HL-60 (cell line): ENCODE data around the gene MGME1.

Experiments used
- DNase-seq, 2 experiments: peaks; one replicate each; pipeline ENCODE4 v3.0.0-alpha.2; 2010 to 2020; ENCODE audit warnings: low read depth in 1 of 2, low spot score in 1 of 2
- H3K27ac ChIP-seq: fragments of 250-450 bp; sonication (Bioruptor Pico); replicated peaks from 2 replicates; pipeline ENCODE4 v1.5.1; 2020; ENCODE audit warnings: mild to moderate bottlenecking, moderate library complexity
- H3K27me3 ChIP-seq: fragments of 250-450 bp; sonication (Bioruptor Pico); 2 replicates; pipeline ENCODE4 v1.5.1; 2021; ENCODE audit warnings: mild to moderate bottlenecking, moderate library complexity; ENCODE audit not compliant: insufficient read depth, poor library complexity, severe bottlenecking
- H3K4me3 ChIP-seq: replicated peaks from 2 replicates; pipeline ENCODE4 v1.5.1; 2011; ENCODE audit warnings: mild to moderate bottlenecking, control low read depth, low read length; ENCODE audit not compliant: insufficient read depth
- CTCF ChIP-seq: IDR thresholded peaks from one replicate; pipeline ENCODE4 v1.5.1; 2011; ENCODE audit warnings: low read length, control low read depth, inconsistent platforms; ENCODE audit not compliant: insufficient read depth
- GABPA ChIP-seq: IDR thresholded peaks from 2 replicates; pipeline ENCODE4 v1.6.1; 2012; ENCODE audit warnings: low read depth
- POLR2AphosphoS5 ChIP-seq: IDR thresholded peaks from 2 replicates; pipeline ENCODE4 v1.6.1; 2012; ENCODE audit warnings: low read depth
- SPI1 ChIP-seq: IDR thresholded peaks from 2 replicates; pipeline ENCODE4 v1.6.1; 2012; ENCODE audit warnings: low read depth, mild to moderate bottlenecking, borderline replicate concordance
- TF ChIP-seq, protein P1 (sequence below): IDR thresholded peaks from 2 replicates; pipeline ENCODE4 v1.6.1; 2012; ENCODE audit warnings: low read depth; ENCODE audit not compliant: insufficient replicate concordance

The MGME1 gene

GRCh38 chr20:17938871-17939619, 29.8 kb upstream of the MGME1 start:
- peak in 1 of 2 experiments; percentile 51 for DNase-seq
- no peaks in the 10 kb centered on the region for H3K27me3 ChIP-seq
- no peak overlapping the region for H3K4me3 ChIP-seq
- no peak for TF ChIP-seq GABPA
- peak; percentile 72 for TF ChIP-seq CTCF
- 0 out of 2 replicates have a peak, but pooled peaks have one; percentile 7 for TF ChIP-seq POLR2AphosphoS5
- H3K27ac ChIP-seq = no peak overlapping the region

GRCh38 chr20:17939622-17940223, 29.1 kb upstream of the MGME1 start:
- H3K4me3 ChIP-seq = no peak overlapping the region
- no peak for DNase-seq
- TF ChIP-seq CTCF (no peak), SPI1 (0 out of 2 replicates have a peak, but pooled peaks have one; percentile 10), POLR2AphosphoS5 (peak; percentile 52)
- TF ChIP-seq, protein P1, sequence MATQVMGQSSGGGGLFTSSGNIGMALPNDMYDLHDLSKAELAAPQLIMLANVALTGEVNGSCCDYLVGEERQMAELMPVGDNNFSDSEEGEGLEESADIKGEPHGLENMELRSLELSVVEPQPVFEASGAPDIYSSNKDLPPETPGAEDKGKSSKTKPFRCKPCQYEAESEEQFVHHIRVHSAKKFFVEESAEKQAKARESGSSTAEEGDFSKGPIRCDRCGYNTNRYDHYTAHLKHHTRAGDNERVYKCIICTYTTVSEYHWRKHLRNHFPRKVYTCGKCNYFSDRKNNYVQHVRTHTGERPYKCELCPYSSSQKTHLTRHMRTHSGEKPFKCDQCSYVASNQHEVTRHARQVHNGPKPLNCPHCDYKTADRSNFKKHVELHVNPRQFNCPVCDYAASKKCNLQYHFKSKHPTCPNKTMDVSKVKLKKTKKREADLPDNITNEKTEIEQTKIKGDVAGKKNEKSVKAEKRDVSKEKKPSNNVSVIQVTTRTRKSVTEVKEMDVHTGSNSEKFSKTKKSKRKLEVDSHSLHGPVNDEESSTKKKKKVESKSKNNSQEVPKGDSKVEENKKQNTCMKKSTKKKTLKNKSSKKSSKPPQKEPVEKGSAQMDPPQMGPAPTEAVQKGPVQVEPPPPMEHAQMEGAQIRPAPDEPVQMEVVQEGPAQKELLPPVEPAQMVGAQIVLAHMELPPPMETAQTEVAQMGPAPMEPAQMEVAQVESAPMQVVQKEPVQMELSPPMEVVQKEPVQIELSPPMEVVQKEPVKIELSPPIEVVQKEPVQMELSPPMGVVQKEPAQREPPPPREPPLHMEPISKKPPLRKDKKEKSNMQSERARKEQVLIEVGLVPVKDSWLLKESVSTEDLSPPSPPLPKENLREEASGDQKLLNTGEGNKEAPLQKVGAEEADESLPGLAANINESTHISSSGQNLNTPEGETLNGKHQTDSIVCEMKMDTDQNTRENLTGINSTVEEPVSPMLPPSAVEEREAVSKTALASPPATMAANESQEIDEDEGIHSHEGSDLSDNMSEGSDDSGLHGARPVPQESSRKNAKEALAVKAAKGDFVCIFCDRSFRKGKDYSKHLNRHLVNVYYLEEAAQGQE = no peak
- no peaks in the 10 kb centered on the region for H3K27me3 ChIP-seq
- no peak overlapping the region for H3K27ac ChIP-seq

DNA sequence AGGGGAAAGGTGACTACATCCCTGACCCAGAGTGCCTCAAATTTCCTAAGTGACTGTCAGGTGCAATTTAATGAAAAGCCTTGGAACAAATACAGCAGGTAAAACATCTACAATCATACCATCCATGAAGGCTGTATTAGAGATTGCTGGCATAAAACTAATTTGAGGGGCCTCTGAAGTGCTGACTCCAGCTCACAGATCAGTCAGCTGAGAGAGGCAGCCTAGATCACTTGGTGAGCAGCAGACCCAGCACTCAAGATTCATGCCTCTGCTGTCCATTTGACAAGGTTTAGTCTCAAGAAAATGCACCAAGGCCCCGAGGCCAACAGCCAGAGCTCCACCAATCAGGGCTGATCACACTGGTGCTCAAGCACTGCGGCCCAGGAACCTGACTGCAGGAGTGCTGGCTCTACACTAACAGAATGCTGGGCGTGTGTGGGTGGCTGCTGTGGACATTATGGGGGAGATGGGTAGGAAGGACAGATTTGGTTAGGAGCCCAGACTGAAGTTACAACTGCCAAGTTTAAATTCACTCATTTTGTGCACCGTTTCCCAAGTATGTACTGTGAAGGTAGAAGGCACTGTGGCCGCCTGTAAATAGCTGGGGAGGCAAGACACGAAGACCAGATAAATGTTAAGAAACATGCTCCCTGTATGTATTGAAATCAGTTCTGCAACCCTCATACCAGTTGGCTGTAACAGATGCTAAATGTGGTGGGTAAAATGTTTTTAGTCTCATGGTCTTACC, 28.4 kb upstream of the MGME1 start:
- H3K27ac ChIP-seq = no peak overlapping the region
- no peak for DNase-seq
- H3K4me3 ChIP-seq = no peak overlapping the region
- no peak; the same call in 1 of the 2 replicates for TF ChIP-seq POLR2AphosphoS5
- TF ChIP-seq, protein P1 = no peak
- no peak for TF ChIP-seq CTCF
- TF ChIP-seq SPI1 = no peak
- TF ChIP-seq GABPA = no peak
- H3K27me3 ChIP-seq = no peaks in the 10 kb centered on the region
